Central memory CD8-positive, alpha-beta T cell (primary cell): ENCODE results near the gene DLD.

Experiments used
- ATAC-seq: fragments of 150-1000 bp; cut with Tn5 transposase; replicated peaks from 2 replicates; pipeline ENCODE4 v1.10.0; 2022; ENCODE audit warnings: mild to moderate bottlenecking, moderate FRiP score, moderate number of reproducible peaks; ENCODE audit not compliant: poor library complexity, severe bottlenecking; ENCODE audit errors: extremely low read depth
- DNase-seq, 2 donors: peaks; one replicate each; pipeline ENCODE4 v3.0.0; 2021; ENCODE audit warnings: low spot score in 2 of 2
- H3K27ac Mint-ChIP-seq: one replicate; pipeline ENCODE4 v1.8.0; 2022; ENCODE audit warnings: low read depth, mild to moderate bottlenecking, moderate library complexity, mixed read lengths
- H3K27me3 Mint-ChIP-seq: one replicate; pipeline ENCODE4 v1.8.0; 2022; ENCODE audit warnings: mixed read lengths
- H3K36me3 Mint-ChIP-seq: one replicate; pipeline ENCODE4 v1.8.0; 2022; ENCODE audit warnings: mild to moderate bottlenecking, moderate library complexity, mixed read lengths; ENCODE audit not compliant: insufficient read depth
- H3K4me1 Mint-ChIP-seq: one replicate; pipeline ENCODE4 v1.8.0; 2022; ENCODE audit warnings: mixed read lengths
- H3K4me3 Mint-ChIP-seq: one replicate; pipeline ENCODE4 v1.8.0; 2022; ENCODE audit warnings: mild to moderate bottlenecking, moderate library complexity, mixed read lengths
- H3K9me3 Mint-ChIP-seq: one replicate; pipeline ENCODE4 v1.8.0; 2022; ENCODE audit warnings: mixed read lengths

Gene DLD

GRCh38 chr7:107957436-107957835 lies 66.5 kb downstream of the DLD start:
- DNase-seq, result no peak
- Mint-ChIP-seq H3K4me1 (no peaks in the 10 kb centered on the region), H3K27ac (no peak overlapping the region), H3K36me3 (no peaks in the 10 kb centered on the region), H3K4me3 (no peak overlapping the region), H3K9me3 (no peaks in the 10 kb centered on the region), H3K27me3 (peaks cover 60% of the 10 kb centered on the region)
- no peak for ATAC-seq

GRCh38 chr7:107958764-107959526 lies 68.0 kb downstream of the DLD start:
- DNase-seq (no peak), ATAC-seq (no peak)
- H3K27ac Mint-ChIP-seq, result no peak overlapping the region
- no peak overlapping the region for H3K4me3 Mint-ChIP-seq
- peaks cover 51% of the 10 kb centered on the region for H3K27me3 Mint-ChIP-seq
- H3K4me1 Mint-ChIP-seq, result no peaks in the 10 kb centered on the region
- no peaks in the 10 kb centered on the region for H3K36me3 Mint-ChIP-seq
- no peaks in the 10 kb centered on the region for H3K9me3 Mint-ChIP-seq

GRCh38 chr7:107959527-107959898 lies 68.5 kb downstream of the DLD start:
- no peaks in the 10 kb centered on the region for H3K4me1 Mint-ChIP-seq
- DNase-seq (no peak), ATAC-seq (no peak)
- H3K27ac Mint-ChIP-seq, result no peak overlapping the region
- peaks cover 51% of the 10 kb centered on the region for H3K27me3 Mint-ChIP-seq
- no peaks in the 10 kb centered on the region for H3K9me3 Mint-ChIP-seq
- H3K4me3 Mint-ChIP-seq, result no peak overlapping the region
- no peaks in the 10 kb centered on the region for H3K36me3 Mint-ChIP-seq

- ATAC-seq, result no peak
- no peak overlapping the region for H3K27ac Mint-ChIP-seq
- DNase-seq, result no peak
- H3K36me3 Mint-ChIP-seq, result no peaks in the 10 kb centered on the region
- no peaks in the 10 kb centered on the region for H3K9me3 Mint-ChIP-seq
- H3K4me1 Mint-ChIP-seq, result no peaks in the 10 kb centered on the region
- no peak overlapping the region for H3K4me3 Mint-ChIP-seq
- H3K27me3 Mint-ChIP-seq, result peaks cover 57% of the 10 kb centered on the region
These were observed 69.3 kb downstream of the DLD start for GRCh38 chr7:107960272-107960671.

GRCh38 chr7:107961405-107961804 lies 70.4 kb downstream of the DLD start:
- ATAC-seq, result no peak
- Mint-ChIP-seq H3K9me3 (no peaks in the 10 kb centered on the region), H3K27me3 (peaks cover 54% of the 10 kb centered on the region), H3K4me1 (no peaks in the 10 kb centered on the region), H3K36me3 (no peaks in the 10 kb centered on the region), H3K27ac (no peak overlapping the region), H3K4me3 (no peak overlapping the region)
- no peak for DNase-seq

GRCh38 chr7:107962817-107963216 lies 71.8 kb downstream of the DLD start:
- DNase-seq, result no peak
- Mint-ChIP-seq H3K4me3 (no peak overlapping the region), H3K36me3 (no peaks in the 10 kb centered on the region), H3K27me3 (peaks cover 46% of the 10 kb centered on the region), H3K9me3 (no peaks in the 10 kb centered on the region), H3K27ac (no peak overlapping the region), H3K4me1 (no peaks in the 10 kb centered on the region)
- no peak for ATAC-seq

- no peaks in the 10 kb centered on the region for H3K4me1 Mint-ChIP-seq
- no peak for ATAC-seq
- peaks cover 29% of the 10 kb centered on the region for H3K27me3 Mint-ChIP-seq
- no peaks in the 10 kb centered on the region for H3K36me3 Mint-ChIP-seq
- H3K27ac Mint-ChIP-seq, result no peak overlapping the region
- no peaks in the 10 kb centered on the region for H3K9me3 Mint-ChIP-seq
- H3K4me3 Mint-ChIP-seq, result no peak overlapping the region
- DNase-seq, result no peak
These were observed 73.5 kb downstream of the DLD start for GRCh38 chr7:107964510-107964909.

- peaks cover 23% of the 10 kb centered on the region for H3K27me3 Mint-ChIP-seq
- DNase-seq (no peak), ATAC-seq (no peak)
- no peak overlapping the region for H3K4me3 Mint-ChIP-seq
- no peaks in the 10 kb centered on the region for H3K9me3 Mint-ChIP-seq
- H3K27ac Mint-ChIP-seq, result no peak overlapping the region
- no peaks in the 10 kb centered on the region for H3K4me1 Mint-ChIP-seq
- H3K36me3 Mint-ChIP-seq, result no peaks in the 10 kb centered on the region
These were observed 75.7 kb downstream of the DLD start for GRCh38 chr7:107966711-107967110.

GRCh38 chr7:107967420-107967819 lies 76.4 kb downstream of the DLD start:
- DNase-seq (no peak), ATAC-seq (no peak)
- Mint-ChIP-seq H3K4me1 (no peaks in the 10 kb centered on the region), H3K27me3 (peaks cover 16% of the 10 kb centered on the region), H3K27ac (no peak overlapping the region), H3K4me3 (no peak overlapping the region), H3K9me3 (no peaks in the 10 kb centered on the region), H3K36me3 (no peaks in the 10 kb centered on the region)

- no peak overlapping the region for H3K27ac Mint-ChIP-seq
- H3K4me1 Mint-ChIP-seq, result no peaks in the 10 kb centered on the region
- DNase-seq, result no peak
- no peaks in the 10 kb centered on the region for H3K36me3 Mint-ChIP-seq
- H3K4me3 Mint-ChIP-seq, result no peak overlapping the region
- H3K27me3 Mint-ChIP-seq, result peaks cover 23% of the 10 kb centered on the region
- H3K9me3 Mint-ChIP-seq, result no peaks in the 10 kb centered on the region
- ATAC-seq, result no peak
These were observed 77.5 kb downstream of the DLD start for GRCh38 chr7:107968449-107968848.

- no peaks in the 10 kb centered on the region for H3K4me1 Mint-ChIP-seq
- H3K27me3 Mint-ChIP-seq, result peaks cover 25% of the 10 kb centered on the region
- ATAC-seq (no peak), DNase-seq (no peak)
- H3K9me3 Mint-ChIP-seq, result no peaks in the 10 kb centered on the region
- no peaks in the 10 kb centered on the region for H3K36me3 Mint-ChIP-seq
- H3K4me3 Mint-ChIP-seq, result no peak overlapping the region
- no peak overlapping the region for H3K27ac Mint-ChIP-seq
These were observed 78.9 kb downstream of the DLD start for GRCh38 chr7:107969856-107970255.
